Natural killer cell (primary cell): ENCODE measurements around the gene PRDM11. TPM values are rescaled to one million over a fixed set of nuclear protein-coding genes. Genes with fewer than 3 reads are reported as not detected.

Experiments
- ATAC-seq, 3 donors: fragments of 150-1000 bp in 2 of 3; fragments of 200-7000 bp in 1 of 3; cut with Tn5 transposase; 1 replicate in 1 of 3; 2 replicates in 2 of 3; pipeline ENCODE4 v1.10.0; 2021; ENCODE audit warnings: mild to moderate bottlenecking in 2 of 3, moderate library complexity in 2 of 3
- DNase-seq, 2 donors: peaks; one replicate each; pipeline versions ENCODE4 v3.0.0 to v3.0.0-alpha.2; 2013 to 2021; ENCODE audit warnings: mixed read lengths in 1 of 2
- H3K27ac ChIP-seq: one replicate; pipeline ENCODE4 v1.5.1; 2013; ENCODE audit warnings: mild to moderate bottlenecking, low read length
- H3K27me3 ChIP-seq: one replicate; pipeline ENCODE4 v1.6.1; 2013; ENCODE audit warnings: low read length; ENCODE audit not compliant: control insufficient read depth, insufficient read depth
- H3K36me3 ChIP-seq: one replicate; pipeline ENCODE4 v1.6.1; 2013; ENCODE audit warnings: low read length; ENCODE audit not compliant: control insufficient read depth, insufficient read depth
- H3K4me1 ChIP-seq: one replicate; pipeline ENCODE4 v1.6.1; 2013; ENCODE audit warnings: low read length; ENCODE audit not compliant: control insufficient read depth, insufficient read depth
- H3K4me3 ChIP-seq: one replicate; pipeline ENCODE4 v1.5.1; 2013; ENCODE audit warnings: low read length
- H3K9me3 ChIP-seq: one replicate; pipeline ENCODE4 v1.6.1; 2013; ENCODE audit warnings: low read length; ENCODE audit not compliant: control insufficient read depth, insufficient read depth
- H3K27ac Mint-ChIP-seq, 2 donors: one replicate each; pipeline ENCODE4 v1.8.0; 2022; ENCODE audit warnings: mild to moderate bottlenecking in 2 of 2, mixed read lengths in 2 of 2, moderate library complexity in 1 of 2
- H3K27me3 Mint-ChIP-seq, 2 donors: one replicate each; pipeline ENCODE4 v1.8.0; 2022; ENCODE audit warnings: low read depth in 2 of 2, mixed read lengths in 2 of 2
- H3K36me3 Mint-ChIP-seq: one replicate; pipeline ENCODE4 v1.8.0; 2022; ENCODE audit warnings: mixed read lengths
- H3K4me1 Mint-ChIP-seq, 2 donors: one replicate each; pipeline ENCODE4 v1.8.0; 2022; ENCODE audit warnings: mixed read lengths in 2 of 2
- H3K4me3 Mint-ChIP-seq: one replicate; pipeline ENCODE4 v1.8.0; 2022; ENCODE audit warnings: mild to moderate bottlenecking, moderate library complexity, mixed read lengths
- H3K9me3 Mint-ChIP-seq, 2 donors: one replicate each; pipeline ENCODE4 v1.8.0; 2022; ENCODE audit warnings: mixed read lengths in 2 of 2
- WGBS: methylation state at CpG from one replicate; pipeline ENCODE4 v1.1.7; 2013; ENCODE audit warnings: missing lambda C conversion rate; ENCODE audit not compliant: insufficient coverage; 5-methylcytosine and 5-hydroxymethylcytosine counted together
- intact Hi-C: fragments of 100-400 bp; cut with micrococcal nuclease; formaldehyde crosslinking; loops from one replicate; pipeline ENCODE4 v1.14.2; 2022
- total RNA-seq, 4 donors: library from RNA; stranded (reverse); fragments of 120-200 nt in 1 of 4; gene quantifications; one replicate each; pipeline versions ENCODE4 v1.2.3 to v1.2.4, GENCODE V29; 2013 to 2022
- TF ChIP-seq, protein P1 (sequence below): fragments of 200-600 bp; IDR thresholded peaks from one replicate; pipeline ENCODE4 v1.8.0; 2022; ENCODE audit warnings: antibody characterized with exemption

Gene PRDM11
- total RNA-seq, 3 donors from 2014 or later (not counting 1 experiment from before 2014, with no cell fraction given), result 10.3 to 14.7 (median 13.7) TPM

DNA sequence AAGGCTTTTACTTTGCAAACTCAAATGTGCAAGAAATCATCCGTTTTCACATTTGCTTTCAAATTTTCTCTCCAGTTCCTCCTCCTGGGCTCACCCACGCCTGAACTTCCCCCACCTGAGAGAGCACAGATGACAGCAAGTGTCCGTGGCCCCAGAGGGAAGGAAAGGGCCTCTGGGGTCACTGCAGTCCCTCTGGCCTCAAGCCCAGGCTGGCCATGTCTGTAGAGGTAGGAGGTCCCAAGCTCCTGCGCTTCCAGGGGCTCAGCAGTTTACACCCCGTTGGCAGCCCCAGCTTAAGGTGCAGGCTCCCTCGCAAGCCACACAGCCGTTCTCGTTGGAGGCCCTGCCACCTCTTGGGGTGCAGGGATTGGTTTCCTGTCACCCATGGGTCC, 40.5 kb upstream of the PRDM11 start:
- H3K4me3 Mint-ChIP-seq, result no peak overlapping the region
- H3K9me3 Mint-ChIP-seq, result no peaks in the 10 kb centered on the region
- intact Hi-C loops, result loop anchor here (1.0 kb wide), 1 partner anchor 179 kb away; no protein-coding TSS in a partner anchor
- DNase-seq (no peak), ATAC-seq (no peak)
- TF ChIP-seq, protein P1, sequence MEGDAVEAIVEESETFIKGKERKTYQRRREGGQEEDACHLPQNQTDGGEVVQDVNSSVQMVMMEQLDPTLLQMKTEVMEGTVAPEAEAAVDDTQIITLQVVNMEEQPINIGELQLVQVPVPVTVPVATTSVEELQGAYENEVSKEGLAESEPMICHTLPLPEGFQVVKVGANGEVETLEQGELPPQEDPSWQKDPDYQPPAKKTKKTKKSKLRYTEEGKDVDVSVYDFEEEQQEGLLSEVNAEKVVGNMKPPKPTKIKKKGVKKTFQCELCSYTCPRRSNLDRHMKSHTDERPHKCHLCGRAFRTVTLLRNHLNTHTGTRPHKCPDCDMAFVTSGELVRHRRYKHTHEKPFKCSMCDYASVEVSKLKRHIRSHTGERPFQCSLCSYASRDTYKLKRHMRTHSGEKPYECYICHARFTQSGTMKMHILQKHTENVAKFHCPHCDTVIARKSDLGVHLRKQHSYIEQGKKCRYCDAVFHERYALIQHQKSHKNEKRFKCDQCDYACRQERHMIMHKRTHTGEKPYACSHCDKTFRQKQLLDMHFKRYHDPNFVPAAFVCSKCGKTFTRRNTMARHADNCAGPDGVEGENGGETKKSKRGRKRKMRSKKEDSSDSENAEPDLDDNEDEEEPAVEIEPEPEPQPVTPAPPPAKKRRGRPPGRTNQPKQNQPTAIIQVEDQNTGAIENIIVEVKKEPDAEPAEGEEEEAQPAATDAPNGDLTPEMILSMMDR, result no peak
- 48% methylated on average over 8 of the region's 8 CpGs for WGBS
- Histone ChIP-seq H3K4me1 (peaks cover 15% of the 10 kb centered on the region), H3K27ac (no peak overlapping the region), H3K27me3 (peaks cover 2% of the 10 kb centered on the region), H3K9me3 (no peaks in the 10 kb centered on the region), H3K36me3 (no peaks in the 10 kb centered on the region), H3K4me3 (no peak overlapping the region)
- peaks cover 14 to 18% of the 10 kb centered on the region in 2 donors for H3K4me1 Mint-ChIP-seq
- H3K27ac Mint-ChIP-seq, result no peak overlapping the region
- H3K36me3 Mint-ChIP-seq, result no peaks in the 10 kb centered on the region
- H3K27me3 Mint-ChIP-seq, result peaks cover 14 to 22% of the 10 kb centered on the region in 2 donors

DNA sequence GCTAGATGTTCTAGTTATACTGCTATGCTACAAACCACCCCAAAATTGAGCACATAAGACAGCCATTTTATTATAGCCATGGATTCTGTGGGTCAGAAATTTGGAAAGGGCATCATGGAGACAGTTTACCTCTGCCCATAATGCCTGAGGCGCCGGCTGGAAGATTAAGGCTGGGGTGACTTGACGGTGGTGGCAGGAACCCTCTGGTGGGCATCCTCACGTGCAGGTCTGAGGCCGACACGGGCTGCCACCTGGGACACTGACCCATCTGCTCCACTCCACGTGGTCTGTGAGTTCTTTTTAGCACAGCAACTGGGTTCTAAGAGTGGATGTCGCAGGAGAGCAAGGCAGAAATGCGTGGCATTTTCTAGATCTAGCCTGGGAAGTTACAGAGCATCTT, 40.0 kb upstream of the PRDM11 start:
- ATAC-seq (no peak), DNase-seq (no peak)
- Mint-ChIP-seq H3K36me3 (no peaks in the 10 kb centered on the region), H3K9me3 (no peaks in the 10 kb centered on the region), H3K4me3 (no peak overlapping the region), H3K4me1 (peaks cover 14% of the 10 kb centered on the region in 2 donors), H3K27ac (no peak overlapping the region), H3K27me3 (peaks cover 16 to 23% of the 10 kb centered on the region in 2 donors)
- H3K4me1 ChIP-seq, result peaks cover 15% of the 10 kb centered on the region
- no peaks in the 10 kb centered on the region for H3K9me3 ChIP-seq
- 72% methylated on average over 9 of the region's 9 CpGs for WGBS
- TF ChIP-seq, protein P1, result no peak
- intact Hi-C loops, result no loop called here
- H3K36me3 ChIP-seq, result no peaks in the 10 kb centered on the region
- H3K27me3 ChIP-seq, result peaks cover 2% of the 10 kb centered on the region
- no peak overlapping the region for H3K27ac ChIP-seq
- no peak overlapping the region for H3K4me3 ChIP-seq

DNA sequence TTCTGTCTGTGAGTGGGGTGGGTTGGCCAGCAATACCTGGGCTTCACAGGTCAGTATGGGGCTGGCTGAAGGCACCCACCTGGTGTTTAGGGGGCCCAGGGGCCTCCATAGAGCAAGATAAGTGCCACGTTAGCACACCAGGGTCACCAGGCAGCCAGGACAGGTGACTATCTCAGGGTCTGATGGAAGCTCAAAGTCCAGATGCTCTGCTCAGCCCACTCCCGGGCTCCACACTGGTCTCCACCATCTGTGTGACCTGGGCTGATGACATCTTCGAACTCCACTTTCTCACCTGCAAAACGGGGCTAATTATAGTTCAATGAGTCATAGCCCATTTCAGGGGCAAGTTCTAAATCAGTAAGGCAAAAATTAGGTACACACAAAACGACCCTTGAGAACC, 39.4 kb upstream of the PRDM11 start:
- DNase-seq (no peak), ATAC-seq (no peak)
- H3K36me3 Mint-ChIP-seq, result no peaks in the 10 kb centered on the region
- Histone ChIP-seq H3K4me1 (peaks cover 14% of the 10 kb centered on the region), H3K9me3 (no peaks in the 10 kb centered on the region), H3K36me3 (no peaks in the 10 kb centered on the region), H3K27me3 (peaks cover 2% of the 10 kb centered on the region), H3K27ac (no peak overlapping the region), H3K4me3 (no peak overlapping the region)
- H3K4me3 Mint-ChIP-seq, result no peak overlapping the region
- TF ChIP-seq, protein P1, result no peak
- peaks cover 14% of the 10 kb centered on the region in 2 donors for H3K4me1 Mint-ChIP-seq
- intact Hi-C loops, result no loop called here
- H3K27me3 Mint-ChIP-seq, result peaks cover 20 to 27% of the 10 kb centered on the region in 2 donors
- 63% methylated on average over 5 of the region's 5 CpGs for WGBS
- no peak overlapping the region for H3K27ac Mint-ChIP-seq
- no peaks in the 10 kb centered on the region for H3K9me3 Mint-ChIP-seq
